ELR (cell line): Measurements from ENCODE around the gene EGFL6.
"Not testable (repeated sequence)": the region's sequence is repeated elsewhere in the genome, so short reads cannot be mapped to it uniquely, and the experiment has no call there.

ENCODE experiments used
- DNase-seq: peaks from one replicate; pipeline ENCODE4 v3.0.0-alpha.2; 2015; ENCODE audit warnings: low read depth

EGFL6 gene

GRCh38 chrX:13652850-13653693 lies 83.7 kb downstream of the EGFL6 start, which contains the start of gene TCEANC:
Gene TCEANC, plus strand, starts transcription at chrX:13653141. Its CDS starts 9,368 bp downstream, at chrX:13662509.
- DNase-seq: peak; percentile 96

GRCh38 chrX:13654116-13654515 lies 84.7 kb downstream of the EGFL6 start:
- no peak for DNase-seq

- DNase-seq: no peak
Observed at GRCh38 chrX:13655674-13656073, 86.3 kb downstream of the EGFL6 start.

GRCh38 chrX:13658602-13659001 lies 89.2 kb downstream of the EGFL6 start:
- DNase-seq: peak; percentile 64

GRCh38 chrX:13659063-13659462 lies 89.7 kb downstream of the EGFL6 start:
- peak; percentile 73 for DNase-seq

- DNase-seq: no peak
Observed at GRCh38 chrX:13661735-13662288, 92.4 kb downstream of the EGFL6 start.

- peak; percentile 13 for DNase-seq
Observed at GRCh38 chrX:13662355-13662791, 93.0 kb downstream of the EGFL6 start.

GRCh38 chrX:13664020-13664419 lies 94.6 kb downstream of the EGFL6 start:
- no peak for DNase-seq

- no peak for DNase-seq
Observed at GRCh38 chrX:13666836-13667235, 97.4 kb downstream of the EGFL6 start.

- no peak for DNase-seq
Observed at GRCh38 chrX:13667919-13668318, 98.5 kb downstream of the EGFL6 start.

GRCh38 chrX:13669246-13669737 lies 99.9 kb downstream of the EGFL6 start:
- peak; percentile 83 for DNase-seq

GRCh38 chrX:13669755-13670154 lies 100.4 kb downstream of the EGFL6 start:
- DNase-seq: not testable (repeated sequence)

GRCh38 chrX:13670197-13670596 lies 100.8 kb downstream of the EGFL6 start:
- DNase-seq: no peak

GRCh38 chrX:13673016-13673415 lies 103.6 kb downstream of the EGFL6 start:
- DNase-seq: no peak

- DNase-seq: no peak
Observed at GRCh38 chrX:13676885-13677284, 107.5 kb downstream of the EGFL6 start.

- DNase-seq: not testable (repeated sequence)
Observed at GRCh38 chrX:13679700-13680099, 110.3 kb downstream of the EGFL6 start.

GRCh38 chrX:13681595-13681994 lies 112.2 kb downstream of the EGFL6 start:
- no peak for DNase-seq
